SKM-1 (cell line): ENCODE measurements around the gene EEF1AKMT4.

Experiments used
- DNase-seq: peaks from one replicate; lab custom pipeline; 2025; ENCODE audit not compliant: unreplicated experiment; lab: John Stamatoyannopoulos, UW

Gene EEF1AKMT4

GRCh38 chr3:184235381-184236032 lies 14.0 kb upstream of the EEF1AKMT4 start:
- no peak for DNase-seq

- DNase-seq = no peak
Observed at GRCh38 chr3:184236033-184236410, 13.4 kb upstream of the EEF1AKMT4 start.

- DNase-seq = no peak
Observed at GRCh38 chr3:184236636-184237035, 12.8 kb upstream of the EEF1AKMT4 start.

- no peak for DNase-seq
Observed at GRCh38 chr3:184237211-184237610, 12.3 kb upstream of the EEF1AKMT4 start.

- no peak for DNase-seq
Observed at GRCh38 chr3:184237807-184238206, 11.7 kb upstream of the EEF1AKMT4 start.

- DNase-seq = no peak
Observed at GRCh38 chr3:184238246-184238818, 11.1 kb upstream of the EEF1AKMT4 start.

- DNase-seq = no peak
Observed at GRCh38 chr3:184239221-184239620, 10.3 kb upstream of the EEF1AKMT4 start.

GRCh38 chr3:184239708-184240107 lies 9.8 kb upstream of the EEF1AKMT4 start:
- no peak for DNase-seq

GRCh38 chr3:184240384-184241140 lies 8.9 kb upstream of the EEF1AKMT4 start:
- no peak for DNase-seq

- DNase-seq = no peak
Observed at GRCh38 chr3:184241141-184241446, 8.4 kb upstream of the EEF1AKMT4 start.

GRCh38 chr3:184241447-184242296 lies 7.8 kb upstream of the EEF1AKMT4 start:
- no peak for DNase-seq

GRCh38 chr3:184242297-184242685 lies 7.2 kb upstream of the EEF1AKMT4 start:
- no peak for DNase-seq

GRCh38 chr3:184248454-184249411 lies 739 bp upstream of the EEF1AKMT4 start, which contains the start of gene ALG3:
Gene ALG3 (minus strand): TSS chr3:184248962. CDS start chr3:184248940, 22 bp downstream.
- DNase-seq = no peak

GRCh38 chr3:184250167-184250828 lies 826 bp downstream of the EEF1AKMT4 start:
- DNase-seq = peak; percentile 91

GRCh38 chr3:184255291-184256039 lies 6.0 kb downstream of the EEF1AKMT4 start:
- no peak for DNase-seq

GRCh38 chr3:184257083-184257915 lies 7.8 kb downstream of the EEF1AKMT4 start:
- DNase-seq = no peak

GRCh38 chr3:184258926-184259325 lies 9.5 kb downstream of the EEF1AKMT4 start:
- no peak for DNase-seq

GRCh38 chr3:184259396-184259877 lies 10.0 kb downstream of the EEF1AKMT4 start:
- DNase-seq = no peak
